ENCODE data around the gene CYTH1. TPM values are rescaled to one million over a fixed set of nuclear protein-coding genes. Genes with fewer than 3 reads are reported as not detected.

CYTH1 gene
- polyA plus RNA-seq, 4 donors: 37.6 to 46.3 (median 38.9) TPM

DNA sequence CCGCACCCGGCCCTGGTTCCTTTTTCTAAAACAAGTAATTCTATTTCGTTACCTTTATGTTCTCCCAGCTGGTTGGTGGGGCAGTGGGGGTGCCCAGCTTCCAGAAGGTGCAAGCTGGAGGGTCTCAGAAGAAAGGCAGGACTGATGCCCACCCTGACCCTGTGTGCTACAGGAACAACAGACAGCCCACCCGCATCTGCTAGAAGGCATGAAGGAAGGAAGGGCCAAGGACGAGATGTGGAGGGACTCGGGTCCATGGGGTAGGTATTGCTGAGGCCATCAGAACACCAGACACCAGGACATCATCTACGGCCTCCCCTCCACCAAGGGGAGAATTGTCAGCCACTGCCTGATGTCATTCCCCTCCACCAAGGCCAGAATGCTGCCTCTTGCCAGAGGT is 6.4 kb upstream of the CYTH1 start:
- no peak overlapping the region for H3K4me3 ChIP-seq (ENCODE audit: low read depth in 1 of 3, low read length in 3 of 3)
- DNase-seq (no peak), FAIRE-seq (no peak)
- no peaks in the 10 kb centered on the region for H3K4me1 ChIP-seq (ENCODE audit: control insufficient read depth in 3 of 3, insufficient read depth in 2 of 3, low read depth in 1 of 3, low read length in 2 of 3)
- H3K36me3 ChIP-seq (ENCODE audit: control insufficient read depth in 3 of 3, insufficient read depth in 2 of 3, low read depth in 1 of 3, low read length in 3 of 3): peaks cover 0 to 39% (median 0%) of the 10 kb centered on the region in 3 donors
- 85 to 93% (median 87%) methylated on average over 7 of the region's 7 CpGs for WGBS, 3 donors
- H3K9me3 ChIP-seq (ENCODE audit: control insufficient read depth in 2 of 2, insufficient read depth in 1 of 2, low read depth in 1 of 2, low read length in 1 of 2): no peaks in the 10 kb centered on the region
- H3K27ac ChIP-seq (ENCODE audit: low read depth in 1 of 3, low read length in 2 of 3): no peak overlapping the region
- H3K27me3 ChIP-seq (ENCODE audit: control insufficient read depth in 3 of 3, insufficient read depth in 3 of 3, low read length in 3 of 3): no peaks in the 10 kb centered on the region

DNA sequence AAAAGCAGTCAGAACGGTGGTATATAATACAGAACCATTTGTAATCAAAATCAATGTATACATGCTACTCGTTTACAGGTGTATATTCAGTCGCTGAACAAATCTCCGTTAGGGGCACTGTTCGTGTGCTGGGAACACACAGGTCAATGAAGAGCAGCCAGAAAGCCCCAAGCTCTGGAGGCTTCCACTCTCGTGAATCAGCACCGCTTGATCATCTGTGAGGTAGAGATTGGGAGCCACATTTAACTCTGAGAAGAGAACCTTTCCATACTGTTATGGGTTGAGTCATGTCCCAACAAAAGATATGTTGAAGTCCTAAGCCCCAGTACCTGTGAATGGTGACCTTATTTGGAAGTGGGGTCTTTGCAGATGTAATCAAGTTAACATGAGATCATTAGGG is 5.4 kb upstream of the CYTH1 start:
- Histone ChIP-seq H3K4me1 (ENCODE audit: control insufficient read depth in 3 of 3, insufficient read depth in 2 of 3, low read depth in 1 of 3, low read length in 2 of 3) (no peaks in the 10 kb centered on the region), H3K9me3 (ENCODE audit: control insufficient read depth in 2 of 2, insufficient read depth in 1 of 2, low read depth in 1 of 2, low read length in 1 of 2) (no peaks in the 10 kb centered on the region), H3K27ac (ENCODE audit: low read depth in 1 of 3, low read length in 2 of 3) (no peak overlapping the region), H3K4me3 (ENCODE audit: low read depth in 1 of 3, low read length in 3 of 3) (no peak overlapping the region), H3K27me3 (ENCODE audit: control insufficient read depth in 3 of 3, insufficient read depth in 3 of 3, low read length in 3 of 3) (no peaks in the 10 kb centered on the region), H3K36me3 (ENCODE audit: control insufficient read depth in 3 of 3, insufficient read depth in 2 of 3, low read depth in 1 of 3, low read length in 3 of 3) (peaks cover 0 to 31% (median 0%) of the 10 kb centered on the region in 3 donors)
- no peak for DNase-seq
- no peak for FAIRE-seq
- WGBS, 3 donors: 83 to 89% (median 86%) methylated on average over 7 of the region's 7 CpGs

DNA sequence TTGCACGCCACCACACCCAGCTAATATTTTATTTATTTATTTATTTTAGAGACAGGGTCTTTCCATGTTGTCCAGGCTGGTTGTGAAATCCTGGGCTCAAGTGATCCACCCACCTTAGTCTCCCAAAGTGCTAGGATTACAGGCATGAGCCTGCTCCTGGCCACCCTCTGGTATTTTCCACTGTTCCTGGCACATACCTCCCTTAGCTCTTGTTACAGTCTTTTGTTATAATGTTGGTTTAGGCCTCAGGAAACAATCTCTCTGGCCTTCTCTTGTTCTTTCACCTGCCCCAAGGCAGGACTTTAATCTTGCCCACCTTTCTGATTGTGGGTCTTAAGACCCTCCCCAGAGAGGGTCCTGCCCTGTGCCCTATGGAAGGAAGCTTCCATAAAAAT is 3.6 kb upstream of the CYTH1 start:
- Histone ChIP-seq H3K4me1 (ENCODE audit: control insufficient read depth in 3 of 3, insufficient read depth in 2 of 3, low read depth in 1 of 3, low read length in 2 of 3) (no peaks in the 10 kb centered on the region), H3K4me3 (ENCODE audit: low read depth in 1 of 3, low read length in 3 of 3) (no peak overlapping the region), H3K36me3 (ENCODE audit: control insufficient read depth in 3 of 3, insufficient read depth in 2 of 3, low read depth in 1 of 3, low read length in 3 of 3) (peaks cover 0 to 18% (median 0%) of the 10 kb centered on the region in 3 donors), H3K27me3 (ENCODE audit: control insufficient read depth in 3 of 3, insufficient read depth in 3 of 3, low read length in 3 of 3) (no peaks in the 10 kb centered on the region), H3K27ac (ENCODE audit: low read depth in 1 of 3, low read length in 2 of 3) (peak overlapping the region in 1 of 3 donors; percentile 42), H3K9me3 (ENCODE audit: control insufficient read depth in 2 of 2, insufficient read depth in 1 of 2, low read depth in 1 of 2, low read length in 1 of 2) (no peaks in the 10 kb centered on the region)
- FAIRE-seq (no peak), DNase-seq (no peak)
- WGBS, 3 donors: 92 to 97% (median 94%) methylated on average over 1 of the region's 1 CpG

DNA sequence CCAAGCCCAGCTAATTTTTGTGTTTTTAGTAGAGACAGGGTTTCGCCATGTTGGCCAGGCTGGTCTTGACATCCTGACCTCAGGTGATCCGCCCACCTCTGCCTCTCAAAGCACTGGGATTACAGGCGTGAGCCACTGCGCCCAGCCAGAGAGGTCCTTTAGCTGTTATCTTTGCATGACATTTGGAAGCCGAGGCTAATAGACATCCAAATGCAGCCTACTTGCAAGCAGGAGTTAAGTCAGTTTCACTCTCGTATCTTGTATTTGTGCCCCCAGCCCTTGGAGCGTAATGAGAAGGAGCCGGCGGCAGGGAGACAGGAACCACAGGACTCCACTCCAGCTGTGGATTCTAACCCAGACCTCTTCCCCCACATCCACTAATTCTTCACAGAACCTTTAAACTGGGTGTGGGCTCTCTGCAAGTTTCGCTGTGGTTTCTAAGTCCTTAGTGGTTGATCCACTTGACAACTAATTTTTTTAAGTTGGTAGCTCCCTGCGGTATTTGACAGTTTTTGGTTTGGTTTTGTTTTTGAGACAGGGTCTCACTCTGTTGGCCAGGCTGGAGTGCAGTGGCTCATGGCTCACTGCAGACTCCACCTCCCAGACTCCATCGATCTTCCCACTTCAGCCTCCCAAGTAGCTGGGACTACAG is 3.1 kb upstream of the CYTH1 start:
- Histone ChIP-seq H3K27ac (ENCODE audit: low read depth in 1 of 3, low read length in 2 of 3) (peak overlapping the region in 1 of 3 donors; percentile 3), H3K9me3 (ENCODE audit: control insufficient read depth in 2 of 2, insufficient read depth in 1 of 2, low read depth in 1 of 2, low read length in 1 of 2) (no peaks in the 10 kb centered on the region), H3K27me3 (ENCODE audit: control insufficient read depth in 3 of 3, insufficient read depth in 3 of 3, low read length in 3 of 3) (no peaks in the 10 kb centered on the region), H3K36me3 (ENCODE audit: control insufficient read depth in 3 of 3, insufficient read depth in 2 of 3, low read depth in 1 of 3, low read length in 3 of 3) (peaks cover 0 to 15% (median 0%) of the 10 kb centered on the region in 3 donors), H3K4me3 (ENCODE audit: low read depth in 1 of 3, low read length in 3 of 3) (no peak overlapping the region), H3K4me1 (ENCODE audit: control insufficient read depth in 3 of 3, insufficient read depth in 2 of 3, low read depth in 1 of 3, low read length in 2 of 3) (no peaks in the 10 kb centered on the region)
- WGBS, 3 donors: 82 to 91% (median 85%) methylated on average over 12 of the region's 12 CpGs
- FAIRE-seq (no peak), DNase-seq (no peak)

DNA sequence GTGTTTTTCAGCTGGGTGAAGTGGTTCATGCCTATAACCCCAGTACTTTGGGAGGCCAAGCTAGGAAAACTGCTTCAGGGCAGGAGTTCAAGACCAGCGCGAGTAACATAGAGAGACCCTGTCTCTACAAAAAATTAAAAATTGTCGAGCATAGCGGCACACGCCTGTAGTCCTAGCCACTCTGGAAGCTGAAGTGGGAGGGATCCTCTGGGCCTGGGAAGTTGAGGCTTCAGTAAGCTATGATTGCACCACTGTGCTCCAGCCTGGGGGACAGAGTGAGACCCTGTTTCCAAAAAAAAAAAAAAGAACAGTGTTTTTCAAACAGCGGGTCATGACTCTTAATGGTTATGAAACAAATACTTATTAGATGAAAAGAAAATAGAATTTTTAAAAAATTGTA is 2.3 kb upstream of the CYTH1 start:
- Histone ChIP-seq H3K27ac (ENCODE audit: low read depth in 1 of 3, low read length in 2 of 3) (peak overlapping the region in 1 of 3 donors; percentile 14), H3K27me3 (ENCODE audit: control insufficient read depth in 3 of 3, insufficient read depth in 3 of 3, low read length in 3 of 3) (no peaks in the 10 kb centered on the region), H3K4me1 (ENCODE audit: control insufficient read depth in 3 of 3, insufficient read depth in 2 of 3, low read depth in 1 of 3, low read length in 2 of 3) (peaks cover 0 to 4% (median 0%) of the 10 kb centered on the region in 3 donors), H3K36me3 (ENCODE audit: control insufficient read depth in 3 of 3, insufficient read depth in 2 of 3, low read depth in 1 of 3, low read length in 3 of 3) (peaks cover 0 to 8% (median 0%) of the 10 kb centered on the region in 3 donors), H3K4me3 (ENCODE audit: low read depth in 1 of 3, low read length in 3 of 3) (no peak overlapping the region), H3K9me3 (ENCODE audit: control insufficient read depth in 2 of 2, insufficient read depth in 1 of 2, low read depth in 1 of 2, low read length in 1 of 2) (no peaks in the 10 kb centered on the region)
- FAIRE-seq: no peak
- no peak for DNase-seq
- 88 to 94% (median 90%) methylated on average over 6 of the region's 6 CpGs for WGBS, 3 donors

DNA sequence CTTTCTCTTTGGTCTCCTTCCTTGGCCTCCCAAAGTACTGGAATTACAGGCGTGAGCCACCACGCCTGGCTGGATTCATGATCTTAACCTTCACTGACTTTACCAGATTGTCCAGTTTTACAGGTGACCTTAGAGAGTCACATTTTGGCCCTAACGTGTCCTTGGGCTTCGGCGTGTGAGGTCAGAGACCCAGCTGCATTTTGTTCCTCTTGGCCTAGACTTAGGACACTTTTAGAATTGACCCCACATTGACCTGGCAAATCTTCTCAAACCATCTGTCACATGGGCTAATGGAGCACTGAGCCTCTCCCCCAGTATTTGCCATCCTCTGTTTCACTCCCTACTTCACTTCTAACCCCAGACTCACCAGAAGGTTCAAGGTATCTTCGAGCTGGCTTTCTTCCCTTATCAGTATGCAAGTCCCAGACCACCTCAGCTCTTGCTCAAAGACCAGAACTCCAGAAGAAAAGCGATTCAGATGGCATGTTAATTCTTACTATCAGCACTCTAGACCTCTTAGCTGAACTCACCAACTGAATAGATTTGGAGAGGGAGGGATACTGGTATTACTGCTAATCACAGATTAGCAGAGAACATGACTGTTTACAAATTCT is 1.7 kb upstream of the CYTH1 start:
- Histone ChIP-seq H3K27ac (ENCODE audit: low read depth in 1 of 3, low read length in 2 of 3) (peak overlapping the region in 1 of 3 donors; percentile 14), H3K4me3 (ENCODE audit: low read depth in 1 of 3, low read length in 3 of 3) (no peak overlapping the region), H3K9me3 (ENCODE audit: control insufficient read depth in 2 of 2, insufficient read depth in 1 of 2, low read depth in 1 of 2, low read length in 1 of 2) (no peaks in the 10 kb centered on the region), H3K27me3 (ENCODE audit: control insufficient read depth in 3 of 3, insufficient read depth in 3 of 3, low read length in 3 of 3) (no peaks in the 10 kb centered on the region), H3K4me1 (ENCODE audit: control insufficient read depth in 3 of 3, insufficient read depth in 2 of 3, low read depth in 1 of 3, low read length in 2 of 3) (peaks cover 0 to 4% (median 0%) of the 10 kb centered on the region in 3 donors), H3K36me3 (ENCODE audit: control insufficient read depth in 3 of 3, insufficient read depth in 2 of 3, low read depth in 1 of 3, low read length in 3 of 3) (peaks cover 0 to 8% (median 0%) of the 10 kb centered on the region in 3 donors)
- DNase-seq: no peak
- no peak for FAIRE-seq
- 73 to 78% (median 74%) methylated on average over 7 of the region's 7 CpGs for WGBS, 3 donors

DNA sequence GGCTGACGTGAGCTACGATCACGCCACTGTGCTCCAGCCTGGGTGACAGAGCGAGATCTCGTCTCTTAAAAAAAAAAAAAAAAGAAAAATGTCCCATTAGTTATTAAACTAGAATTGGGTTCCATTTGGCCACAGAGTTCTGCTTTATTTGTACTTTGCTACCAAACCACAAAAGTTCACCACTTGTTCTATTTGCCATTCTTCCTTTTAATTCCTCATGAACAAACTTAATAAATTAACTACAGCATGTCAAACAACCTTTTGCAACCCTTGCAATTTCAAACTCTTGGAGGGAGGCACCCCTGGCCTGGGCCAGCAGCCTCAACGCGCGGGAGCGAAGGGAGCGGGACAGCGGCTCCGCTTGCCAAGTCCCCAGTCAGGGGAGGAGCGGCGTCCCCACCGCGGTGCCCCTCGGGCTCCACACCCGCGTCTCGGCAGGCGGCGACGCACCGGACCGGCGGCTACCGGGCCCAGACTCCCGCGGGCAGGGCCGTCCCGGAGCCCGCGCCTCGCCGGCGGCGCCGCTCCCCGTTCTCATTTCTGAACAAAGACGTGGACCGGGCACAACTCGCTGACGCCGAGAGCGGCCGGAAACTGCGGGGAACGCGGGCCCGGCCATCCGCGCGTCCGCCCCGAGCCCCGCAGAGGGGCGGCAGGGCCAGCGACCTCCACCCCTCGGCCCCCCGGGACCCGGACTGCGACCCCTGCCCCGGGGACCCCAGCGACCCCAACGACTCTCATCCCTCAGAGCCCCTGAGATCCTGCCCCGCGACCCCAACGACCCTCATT is 775 bp downstream of the CYTH1 start:
- DNase-seq (peak; percentile 33 to 69), FAIRE-seq (no peak)
- Histone ChIP-seq H3K4me3 (ENCODE audit: low read depth in 1 of 3, low read length in 3 of 3) (peak overlapping the region; percentile 59 to 99 (median 91)), H3K27ac (ENCODE audit: low read depth in 1 of 3, low read length in 2 of 3) (peak overlapping the region; percentile 60 to 97 (median 62)), H3K27me3 (ENCODE audit: control insufficient read depth in 3 of 3, insufficient read depth in 3 of 3, low read length in 3 of 3) (no peaks in the 10 kb centered on the region), H3K4me1 (ENCODE audit: control insufficient read depth in 3 of 3, insufficient read depth in 2 of 3, low read depth in 1 of 3, low read length in 2 of 3) (peaks cover 0 to 4% (median 0%) of the 10 kb centered on the region in 3 donors), H3K36me3 (ENCODE audit: control insufficient read depth in 3 of 3, insufficient read depth in 2 of 3, low read depth in 1 of 3, low read length in 3 of 3) (no peaks in the 10 kb centered on the region), H3K9me3 (ENCODE audit: control insufficient read depth in 2 of 2, insufficient read depth in 1 of 2, low read depth in 1 of 2, low read length in 1 of 2) (no peaks in the 10 kb centered on the region)
- 2 to 6% (median 4%) methylated on average over 39 to 68 of the region's 68 CpGs for WGBS, 3 donors

DNA sequence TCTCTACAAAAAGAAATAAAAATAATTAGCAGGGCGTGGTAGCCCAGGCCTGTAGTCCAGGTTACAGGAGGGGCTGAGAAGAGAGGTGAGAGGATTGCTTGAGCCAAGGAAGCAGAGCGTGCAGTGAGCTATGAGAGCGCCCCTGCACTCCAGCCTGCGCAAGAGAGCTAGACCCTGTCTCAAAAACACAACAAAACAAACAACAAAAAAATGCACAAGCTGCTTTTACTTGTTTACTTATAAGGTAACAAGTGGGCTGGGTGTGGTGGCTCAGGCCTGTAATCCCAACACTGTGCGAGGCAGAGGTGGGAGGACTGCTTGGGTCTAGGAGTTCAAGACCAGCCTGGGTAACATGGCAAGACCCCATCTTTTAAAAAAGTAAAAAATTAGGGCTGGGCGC is 1.7 kb downstream of the CYTH1 start:
- DNase-seq (no peak), FAIRE-seq (no peak)
- peak overlapping the region in 1 of 3 donors; percentile 12 for H3K4me3 ChIP-seq (ENCODE audit: low read depth in 1 of 3, low read length in 3 of 3)
- 56 to 67% (median 59%) methylated on average over 6 of the region's 6 CpGs for WGBS, 3 donors
- no peaks in the 10 kb centered on the region for H3K36me3 ChIP-seq (ENCODE audit: control insufficient read depth in 3 of 3, insufficient read depth in 2 of 3, low read depth in 1 of 3, low read length in 3 of 3)
- H3K9me3 ChIP-seq (ENCODE audit: control insufficient read depth in 2 of 2, insufficient read depth in 1 of 2, low read depth in 1 of 2, low read length in 1 of 2): no peaks in the 10 kb centered on the region
- H3K4me1 ChIP-seq (ENCODE audit: control insufficient read depth in 3 of 3, insufficient read depth in 2 of 3, low read depth in 1 of 3, low read length in 2 of 3): peaks cover 0 to 4% (median 0%) of the 10 kb centered on the region in 3 donors
- peak overlapping the region in 2 of 3 donors; percentile 52 to 97 for H3K27ac ChIP-seq (ENCODE audit: low read depth in 1 of 3, low read length in 2 of 3)
- H3K27me3 ChIP-seq (ENCODE audit: control insufficient read depth in 3 of 3, insufficient read depth in 3 of 3, low read length in 3 of 3): no peaks in the 10 kb centered on the region

Data from small intestine (tissue), 7 donors.